HepG2 (cell line): Measurements from ENCODE around the gene CDC42BPG. TPM values are rescaled to one million over a fixed set of nuclear protein-coding genes. Genes with fewer than 3 reads are reported as not detected.
A peak's percentile ranks its signal among the peaks of the same experiment; 100 is the strongest.

Experiments used
- CREM ChIP-seq, 2 experiments: sonication (generic) in 1 of 2; formaldehyde crosslinking in 1 of 2; IDR thresholded peaks; 2 replicates each; pipeline versions ENCODE4 v1.4.0 to v1.6.1; 2016 to 2020; ENCODE audit warnings: antibody characterized with exemption in 1 of 2, mild to moderate bottlenecking in 1 of 2, missing genetic modification reagents in 1 of 2
- ERF ChIP-seq: IDR thresholded peaks from 2 replicates; pipeline ENCODE4 v1.6.1; 2018; ENCODE audit warnings: missing biosample characterization, missing genetic modification reagents
- HHEX ChIP-seq: IDR thresholded peaks from 2 replicates; pipeline ENCODE4 v1.6.1; 2016; ENCODE audit warnings: control low read depth
- NFIB ChIP-seq: sonication (generic); formaldehyde crosslinking; IDR thresholded peaks from 2 replicates; pipeline ENCODE4 v1.9.0; 2021; ENCODE audit warnings: missing genetic modification reagents, mild to moderate bottlenecking, borderline replicate concordance
- PAX8 ChIP-seq: sonication (generic); formaldehyde crosslinking; IDR thresholded peaks from 2 replicates; pipeline ENCODE4 v1.8.0; 2022; ENCODE audit warnings: mild to moderate bottlenecking, missing genetic modification reagents, borderline replicate concordance
- PITX1 ChIP-seq: sonication (generic); formaldehyde crosslinking; IDR thresholded peaks from 2 replicates; pipeline ENCODE4 v1.5.1; 2020; ENCODE audit warnings: mild to moderate bottlenecking, missing genetic modification reagents
- TMF1 ChIP-seq: sonication (generic); formaldehyde crosslinking; IDR thresholded peaks from 2 replicates; pipeline ENCODE4 v1.8.1; 2022; ENCODE audit warnings: low read depth, missing genetic modification reagents
- YEATS2 ChIP-seq: sonication (generic); formaldehyde crosslinking; IDR thresholded peaks from 2 replicates; pipeline ENCODE4 v1.4.0; 2020; ENCODE audit warnings: missing genetic modification reagents, borderline replicate concordance
- ZFY ChIP-seq: sonication (generic); formaldehyde crosslinking; IDR thresholded peaks from 2 replicates; pipeline ENCODE4 v1.4.0; 2020; ENCODE audit warnings: missing genetic modification reagents
- ZNF619 ChIP-seq: sonication (generic); formaldehyde crosslinking; IDR thresholded peaks from 2 replicates; pipeline ENCODE4 v1.4.0; 2020; ENCODE audit warnings: mild to moderate bottlenecking, missing genetic modification reagents
- ZNF670 ChIP-seq: sonication (generic); formaldehyde crosslinking; IDR thresholded peaks from 2 replicates; pipeline ENCODE4 v1.8.0; 2022; ENCODE audit warnings: mild to moderate bottlenecking, missing genetic modification reagents, borderline replicate concordance
- ZSCAN25 ChIP-seq: sonication (generic); formaldehyde crosslinking; IDR thresholded peaks from 2 replicates; pipeline ENCODE4 v1.8.0; 2022; ENCODE audit warnings: mild to moderate bottlenecking, missing genetic modification reagents
- polyA plus RNA-seq, 8 experiments: library from polyadenylated mRNA; depleted of rRNA in 3 of 8; stranded (reverse) in 7 of 8; unstranded in 1 of 8; fragments of >200 nt; fragmentation: Illumina TruSeq in 4 of 8; extraction: Trizol in 4 of 8; gene quantifications; 2 replicates each; pipeline versions ENCODE4 v1.2.1 to v1.2.3, GENCODE V29; 2011 to 2016; ENCODE audit warnings: low read depth in 4 of 8, missing spikeins in 1 of 8, mixed read lengths in 1 of 8; ENCODE audit not compliant: insufficient read depth in 1 of 8
- total RNA-seq, 5 experiments: library from RNA; depleted of rRNA; stranded (reverse); fragments of >200 nt; fragmentation: Illumina TruSeq; extraction: Trizol; gene quantifications; 2 replicates each; pipeline ENCODE4 v1.2.3, GENCODE V29; 2016; ENCODE audit warnings: low read depth in 1 of 5
- TF ChIP-seq, protein P1 (sequence below): sonication (generic); formaldehyde crosslinking; IDR thresholded peaks from 2 replicates; pipeline ENCODE4 v1.5.0; 2020; ENCODE audit warnings: missing genetic modification reagents, mild to moderate bottlenecking, borderline replicate concordance
- TF ChIP-seq, protein P2 (sequence below): sonication (generic); formaldehyde crosslinking; IDR thresholded peaks from 2 replicates; pipeline ENCODE4 v1.8.1; 2023; ENCODE audit warnings: mild to moderate bottlenecking, missing genetic modification reagents
- TF ChIP-seq, protein P3 (sequence below): sonication (generic); formaldehyde crosslinking; IDR thresholded peaks from 2 replicates; pipeline ENCODE4 v1.4.0; 2020; ENCODE audit warnings: missing genetic modification reagents, mild to moderate bottlenecking, borderline replicate concordance
- TF ChIP-seq, protein P4 (sequence below): sonication (generic); formaldehyde crosslinking; IDR thresholded peaks from 2 replicates; pipeline ENCODE4 v1.9.0; 2022; ENCODE audit warnings: missing genetic modification reagents, mild to moderate bottlenecking, borderline replicate concordance
- TF ChIP-seq, protein P5 (sequence below): sonication (generic); formaldehyde crosslinking; conservative IDR thresholded peaks from 2 replicates; pipeline ENCODE4 v1.8.0; 2022; ENCODE audit warnings: mild to moderate bottlenecking, moderate library complexity, missing genetic modification reagents

CDC42BPG gene
- total and polyA plus RNA-seq, 2 of the 13 experiments (the other 11 are each of a cell fraction or from before 2014, with no cell fraction given) = 0.55 to 1.4 TPM

DNA sequence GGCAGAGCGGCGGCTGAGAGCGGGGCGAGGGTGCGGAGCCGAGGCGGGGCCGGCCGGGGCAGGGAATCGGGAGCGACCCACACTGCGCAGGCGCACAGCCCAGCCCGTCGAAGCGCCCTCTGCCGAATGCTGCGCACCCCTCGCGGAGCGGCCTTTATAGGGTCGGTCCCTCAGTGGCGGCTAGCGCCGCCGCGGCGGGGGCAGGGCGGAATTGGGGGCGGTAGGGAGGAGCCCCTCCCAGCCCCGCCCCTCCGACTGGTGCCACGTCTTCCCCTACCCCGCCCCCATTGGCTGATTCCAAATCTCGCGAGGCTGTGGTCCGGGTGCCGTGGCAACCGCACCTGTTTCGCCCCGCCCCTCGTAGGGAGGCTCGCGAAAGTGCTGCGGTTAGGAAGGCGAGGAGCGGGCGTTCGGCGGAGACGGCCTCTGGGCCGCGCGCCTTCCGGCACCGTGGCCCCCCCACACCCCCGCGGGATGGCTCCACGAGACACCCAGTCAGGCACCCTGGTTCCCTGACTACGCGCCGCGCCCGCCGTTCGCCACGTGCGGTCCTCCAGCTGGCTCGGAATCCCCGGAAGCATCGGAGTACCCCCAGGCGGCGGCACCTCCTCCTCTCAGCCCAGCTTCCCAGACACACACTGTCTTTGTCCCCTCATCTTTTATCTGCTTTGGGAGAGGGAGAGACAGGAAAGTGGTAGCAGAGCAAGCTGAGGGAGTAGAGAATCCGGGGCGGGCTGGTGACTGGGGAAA, 34.2 kb upstream of the CDC42BPG start, which contains the start of gene EHD1 (continued):
- TF ChIP-seq, protein P1, sequence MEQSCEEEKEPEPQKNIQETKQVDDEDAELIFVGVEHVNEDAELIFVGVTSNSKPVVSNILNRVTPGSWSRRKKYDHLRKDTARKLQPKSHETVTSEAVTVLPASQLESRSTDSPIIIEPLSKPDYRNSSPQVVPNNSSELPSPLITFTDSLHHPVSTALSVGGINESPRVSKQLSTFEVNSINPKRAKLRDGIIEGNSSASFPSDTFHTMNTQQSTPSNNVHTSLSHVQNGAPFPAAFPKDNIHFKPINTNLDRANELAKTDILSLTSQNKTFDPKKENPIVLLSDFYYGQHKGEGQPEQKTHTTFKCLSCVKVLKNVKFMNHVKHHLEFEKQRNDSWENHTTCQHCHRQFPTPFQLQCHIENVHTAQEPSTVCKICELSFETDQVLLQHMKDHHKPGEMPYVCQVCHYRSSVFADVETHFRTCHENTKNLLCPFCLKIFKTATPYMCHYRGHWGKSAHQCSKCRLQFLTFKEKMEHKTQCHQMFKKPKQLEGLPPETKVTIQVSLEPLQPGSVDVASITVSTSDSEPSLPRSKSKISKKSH (CRISPR knock-in tag) = peak; percentile 63; the same call in 1 of the 2 replicates
- TF ChIP-seq ERF (CRISPR knock-in tag) (peak; percentile 67), TMF1 (CRISPR knock-in tag) (peak; percentile 68; the same call in 1 of the 2 replicates), YEATS2 (CRISPR knock-in tag) (peak; percentile 66; the same call in 1 of the 2 replicates), ZNF619 (CRISPR knock-in tag) (no peak), NFIB (no peak), PITX1 (CRISPR knock-in tag) (peak; percentile 55; the same call in 1 of the 2 replicates), ZNF670 (CRISPR knock-in tag) (no peak), ZSCAN25 (CRISPR knock-in tag) (0 out of 2 replicates have a peak, but pooled peaks have one; percentile 20), ZFY (CRISPR knock-in tag) (peak; percentile 86), CREM (IDR thresholded peaks at IDR 0.05) (no peak), CREM (CRISPR knock-in tag; IDR thresholded peaks at IDR 0.05) (no peak), HHEX (no peak), PAX8 (CRISPR knock-in tag) (0 out of 2 replicates have a peak, but pooled peaks have one; percentile 41)
- TF ChIP-seq, protein P2, sequence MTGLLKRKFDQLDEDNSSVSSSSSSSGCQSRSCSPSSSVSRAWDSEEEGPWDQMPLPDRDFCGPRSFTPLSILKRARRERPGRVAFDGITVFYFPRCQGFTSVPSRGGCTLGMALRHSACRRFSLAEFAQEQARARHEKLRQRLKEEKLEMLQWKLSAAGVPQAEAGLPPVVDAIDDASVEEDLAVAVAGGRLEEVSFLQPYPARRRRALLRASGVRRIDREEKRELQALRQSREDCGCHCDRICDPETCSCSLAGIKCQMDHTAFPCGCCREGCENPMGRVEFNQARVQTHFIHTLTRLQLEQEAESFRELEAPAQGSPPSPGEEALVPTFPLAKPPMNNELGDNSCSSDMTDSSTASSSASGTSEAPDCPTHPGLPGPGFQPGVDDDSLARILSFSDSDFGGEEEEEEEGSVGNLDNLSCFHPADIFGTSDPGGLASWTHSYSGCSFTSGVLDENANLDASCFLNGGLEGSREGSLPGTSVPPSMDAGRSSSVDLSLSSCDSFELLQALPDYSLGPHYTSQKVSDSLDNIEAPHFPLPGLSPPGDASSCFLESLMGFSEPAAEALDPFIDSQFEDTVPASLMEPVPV = peak; percentile 78; the same call in 1 of the 2 replicates
- TF ChIP-seq, protein P3, sequence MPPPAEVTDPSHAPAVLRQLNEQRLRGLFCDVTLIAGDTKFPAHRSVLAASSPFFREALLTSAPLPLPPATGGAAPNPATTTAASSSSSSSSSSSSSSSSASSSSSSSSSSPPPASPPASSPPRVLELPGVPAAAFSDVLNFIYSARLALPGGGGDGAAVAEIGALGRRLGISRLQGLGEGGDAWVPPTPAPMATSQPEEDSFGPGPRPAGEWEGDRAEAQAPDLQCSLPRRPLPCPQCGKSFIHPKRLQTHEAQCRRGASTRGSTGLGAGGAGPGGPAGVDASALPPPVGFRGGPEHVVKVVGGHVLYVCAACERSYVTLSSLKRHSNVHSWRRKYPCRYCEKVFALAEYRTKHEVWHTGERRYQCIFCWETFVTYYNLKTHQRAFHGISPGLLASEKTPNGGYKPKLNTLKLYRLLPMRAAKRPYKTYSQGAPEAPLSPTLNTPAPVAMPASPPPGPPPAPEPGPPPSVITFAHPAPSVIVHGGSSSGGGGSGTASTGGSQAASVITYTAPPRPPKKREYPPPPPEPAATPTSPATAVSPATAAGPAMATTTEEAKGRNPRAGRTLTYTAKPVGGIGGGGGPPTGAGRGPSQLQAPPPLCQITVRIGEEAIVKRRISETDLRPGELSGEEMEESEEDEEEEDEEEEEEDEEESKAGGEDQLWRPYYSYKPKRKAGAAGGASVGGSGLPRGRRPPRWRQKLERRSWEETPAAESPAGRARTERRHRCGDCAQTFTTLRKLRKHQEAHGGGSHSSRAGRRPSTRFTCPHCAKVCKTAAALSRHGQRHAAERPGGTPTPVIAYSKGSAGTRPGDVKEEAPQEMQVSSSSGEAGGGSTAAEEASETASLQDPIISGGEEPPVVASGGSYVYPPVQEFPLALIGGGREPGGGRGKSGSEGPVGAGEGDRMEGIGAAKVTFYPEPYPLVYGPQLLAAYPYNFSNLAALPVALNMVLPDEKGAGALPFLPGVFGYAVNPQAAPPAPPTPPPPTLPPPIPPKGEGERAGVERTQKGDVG (CRISPR knock-in tag) = no peak
- TF ChIP-seq, protein P4, sequence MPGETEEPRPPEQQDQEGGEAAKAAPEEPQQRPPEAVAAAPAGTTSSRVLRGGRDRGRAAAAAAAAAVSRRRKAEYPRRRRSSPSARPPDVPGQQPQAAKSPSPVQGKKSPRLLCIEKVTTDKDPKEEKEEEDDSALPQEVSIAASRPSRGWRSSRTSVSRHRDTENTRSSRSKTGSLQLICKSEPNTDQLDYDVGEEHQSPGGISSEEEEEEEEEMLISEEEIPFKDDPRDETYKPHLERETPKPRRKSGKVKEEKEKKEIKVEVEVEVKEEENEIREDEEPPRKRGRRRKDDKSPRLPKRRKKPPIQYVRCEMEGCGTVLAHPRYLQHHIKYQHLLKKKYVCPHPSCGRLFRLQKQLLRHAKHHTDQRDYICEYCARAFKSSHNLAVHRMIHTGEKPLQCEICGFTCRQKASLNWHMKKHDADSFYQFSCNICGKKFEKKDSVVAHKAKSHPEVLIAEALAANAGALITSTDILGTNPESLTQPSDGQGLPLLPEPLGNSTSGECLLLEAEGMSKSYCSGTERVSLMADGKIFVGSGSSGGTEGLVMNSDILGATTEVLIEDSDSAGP = peak; percentile 91; the same call in 1 of the 2 replicates
- TF ChIP-seq, protein P5, sequence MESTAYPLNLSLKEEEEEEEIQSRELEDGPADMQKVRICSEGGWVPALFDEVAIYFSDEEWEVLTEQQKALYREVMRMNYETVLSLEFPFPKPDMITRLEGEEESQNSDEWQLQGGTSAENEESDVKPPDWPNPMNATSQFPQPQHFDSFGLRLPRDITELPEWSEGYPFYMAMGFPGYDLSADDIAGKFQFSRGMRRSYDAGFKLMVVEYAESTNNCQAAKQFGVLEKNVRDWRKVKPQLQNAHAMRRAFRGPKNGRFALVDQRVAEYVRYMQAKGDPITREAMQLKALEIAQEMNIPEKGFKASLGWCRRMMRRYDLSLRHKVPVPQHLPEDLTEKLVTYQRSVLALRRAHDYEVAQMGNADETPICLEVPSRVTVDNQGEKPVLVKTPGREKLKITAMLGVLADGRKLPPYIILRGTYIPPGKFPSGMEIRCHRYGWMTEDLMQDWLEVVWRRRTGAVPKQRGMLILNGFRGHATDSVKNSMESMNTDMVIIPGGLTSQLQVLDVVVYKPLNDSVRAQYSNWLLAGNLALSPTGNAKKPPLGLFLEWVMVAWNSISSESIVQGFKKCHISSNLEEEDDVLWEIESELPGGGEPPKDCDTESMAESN (CRISPR knock-in tag) = peak; percentile 97
